ENCODE results near the gene NUP155. TPM values are rescaled to one million over a fixed set of nuclear protein-coding genes. Genes with fewer than 3 reads are reported as not detected.
"Not testable (repeated sequence)": the region's sequence is repeated elsewhere in the genome, so short reads cannot be mapped to it uniquely, and the experiment has no call there.

NUP155 gene
- total RNA-seq: 34.3 TPM

DNA sequence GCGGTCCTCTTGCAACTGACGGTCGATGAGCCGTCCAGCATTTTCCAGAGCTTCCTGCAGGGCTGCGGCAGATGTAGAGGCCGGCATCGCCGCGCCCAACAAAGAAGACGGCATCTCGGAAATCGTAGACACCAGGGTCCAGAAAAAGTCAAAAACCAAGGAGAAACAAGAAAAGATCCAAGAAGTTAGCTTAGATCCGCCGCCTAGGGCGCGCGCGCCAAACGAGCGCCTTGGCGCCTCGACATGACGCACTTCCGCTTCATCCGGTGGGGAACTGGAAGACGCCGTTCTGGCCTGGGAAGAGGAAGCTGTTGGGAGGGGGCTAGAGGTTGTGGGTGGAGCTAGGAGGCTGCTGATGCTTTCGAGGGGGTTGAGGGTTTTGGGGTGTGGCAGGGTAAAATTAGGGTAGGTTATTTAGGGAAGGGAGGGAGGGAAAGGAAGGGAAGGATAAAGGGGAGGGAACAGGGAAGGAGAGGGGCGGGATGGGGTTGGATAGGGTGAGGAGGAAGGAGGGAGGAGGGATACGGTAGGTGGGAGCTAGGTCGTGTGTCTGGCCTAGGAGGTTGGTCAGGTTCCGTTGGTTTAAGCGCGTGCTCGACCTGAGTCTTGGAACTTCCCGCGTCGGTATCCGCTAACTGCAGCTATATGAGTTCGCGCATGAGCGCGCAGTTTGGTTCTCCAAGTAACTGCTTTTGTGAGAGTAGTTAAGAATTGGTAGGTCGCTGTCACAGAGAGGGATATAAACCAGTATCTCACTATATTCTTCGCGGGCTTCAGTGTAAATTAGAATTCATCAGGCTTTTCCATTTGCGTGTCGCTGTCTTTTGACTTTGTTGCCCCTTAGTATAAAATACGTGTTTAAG is at the start of gene NUP155:
Gene NUP155 (minus strand): TSS at position 243 of the 863 bp plus-strand sequence. CDS start 129 bp downstream, at position 114.
- DNase-seq: peak; percentile 96

DNA sequence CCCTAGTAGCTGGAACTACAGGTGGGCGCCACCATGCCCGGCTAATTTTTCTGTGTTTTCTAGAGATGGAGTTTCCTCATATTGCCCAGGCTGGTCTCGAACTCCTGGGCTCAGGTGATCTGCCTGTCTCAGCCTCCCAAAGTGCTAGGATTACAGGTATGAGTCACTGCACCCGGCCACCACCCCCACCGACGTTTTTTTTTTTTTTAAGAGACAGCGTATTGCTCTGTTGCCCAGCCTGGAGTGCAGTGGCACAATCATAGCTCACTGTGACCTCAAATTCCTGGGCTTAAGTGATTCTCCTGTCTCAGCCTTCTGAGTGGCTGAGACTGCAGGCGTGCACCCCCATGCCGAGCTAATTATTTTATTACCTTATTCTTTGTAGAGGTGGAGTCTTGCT is 46.4 kb upstream of the NUP155 start:
- DNase-seq: no peak

DNA sequence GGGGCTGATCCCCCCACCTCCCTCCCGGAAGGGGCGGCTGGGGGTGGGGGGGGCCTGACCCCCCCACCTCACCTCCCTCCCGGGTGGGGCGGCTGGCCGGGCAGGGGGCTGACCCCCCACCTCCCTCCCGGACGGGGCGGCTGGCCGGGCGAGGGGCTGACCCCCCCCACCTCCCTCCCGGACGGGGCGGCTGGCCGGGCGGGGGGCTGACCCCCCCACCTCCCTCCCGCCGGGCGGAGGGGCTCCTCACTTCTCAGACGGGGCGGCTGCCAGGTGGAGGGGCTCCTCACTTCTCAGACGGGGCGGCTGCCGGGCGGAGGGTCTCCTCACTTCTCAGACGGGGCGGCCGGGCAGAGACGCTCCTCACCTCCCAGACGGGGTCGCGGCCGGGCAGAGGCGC is 44.5 kb upstream of the NUP155 start:
- not testable (repeated sequence) for DNase-seq

GRCh38 chr5:37412515-37412914 is 41.6 kb upstream of the NUP155 start:
- no peak for DNase-seq

DNA sequence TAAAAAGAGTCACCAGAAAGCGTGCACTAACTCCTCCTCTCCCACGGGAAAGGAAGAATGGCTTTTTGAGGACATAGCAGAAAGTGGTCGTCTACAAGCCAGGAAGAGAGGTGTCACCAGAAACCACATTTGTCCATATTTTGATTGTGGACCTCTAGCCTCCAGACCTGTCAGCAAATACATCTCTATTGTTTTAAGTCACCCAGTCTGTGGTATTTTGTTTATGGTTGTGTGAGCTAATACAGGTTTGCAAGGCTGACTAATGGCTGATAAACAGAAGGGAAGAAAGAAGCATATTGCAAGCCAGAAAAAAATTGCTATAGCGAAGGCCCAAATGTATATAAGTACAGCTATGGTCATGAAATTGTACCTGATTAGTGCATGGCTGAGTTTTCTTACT is 29.6 kb upstream of the NUP155 start:
- no peak for DNase-seq

DNA sequence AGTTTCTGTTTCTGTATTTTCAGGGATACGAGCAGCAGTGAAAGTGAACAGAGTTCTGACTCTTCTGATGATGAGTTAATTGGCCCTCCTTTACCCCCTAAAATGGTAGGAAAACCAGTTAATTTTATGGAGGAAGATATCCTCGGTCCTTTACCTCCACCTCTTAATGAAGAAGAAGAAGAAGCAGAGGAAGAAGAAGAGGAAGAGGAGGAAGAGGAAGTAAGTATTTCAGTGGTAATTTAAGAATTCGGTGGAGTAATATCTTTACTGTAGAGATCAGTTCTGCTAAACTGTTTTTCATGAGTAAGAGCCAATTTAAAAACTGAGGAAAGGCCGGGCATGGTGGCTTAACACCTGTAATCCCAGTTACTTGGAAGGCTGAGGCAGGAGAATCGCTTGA is 25.4 kb upstream of the NUP155 start:
- DNase-seq: no peak

DNA sequence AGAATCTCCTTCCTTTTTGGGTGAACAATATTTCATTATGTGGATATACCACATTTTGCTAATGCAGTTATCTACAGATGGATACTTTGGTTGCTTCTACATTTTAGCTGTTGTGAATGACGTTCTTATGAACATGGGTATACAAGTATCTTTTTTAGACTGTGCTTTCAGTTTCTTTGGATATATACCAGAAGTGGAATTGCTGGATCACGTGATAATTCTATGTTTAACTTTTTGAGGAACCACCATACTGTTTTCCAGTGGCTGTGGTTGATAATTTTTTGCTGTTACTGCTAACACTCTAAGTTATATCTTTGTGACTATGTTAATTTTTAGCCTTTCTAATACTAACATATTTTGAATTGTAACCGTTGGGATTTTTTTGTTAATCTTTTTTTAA is 20.7 kb upstream of the NUP155 start:
- DNase-seq: no peak

DNA sequence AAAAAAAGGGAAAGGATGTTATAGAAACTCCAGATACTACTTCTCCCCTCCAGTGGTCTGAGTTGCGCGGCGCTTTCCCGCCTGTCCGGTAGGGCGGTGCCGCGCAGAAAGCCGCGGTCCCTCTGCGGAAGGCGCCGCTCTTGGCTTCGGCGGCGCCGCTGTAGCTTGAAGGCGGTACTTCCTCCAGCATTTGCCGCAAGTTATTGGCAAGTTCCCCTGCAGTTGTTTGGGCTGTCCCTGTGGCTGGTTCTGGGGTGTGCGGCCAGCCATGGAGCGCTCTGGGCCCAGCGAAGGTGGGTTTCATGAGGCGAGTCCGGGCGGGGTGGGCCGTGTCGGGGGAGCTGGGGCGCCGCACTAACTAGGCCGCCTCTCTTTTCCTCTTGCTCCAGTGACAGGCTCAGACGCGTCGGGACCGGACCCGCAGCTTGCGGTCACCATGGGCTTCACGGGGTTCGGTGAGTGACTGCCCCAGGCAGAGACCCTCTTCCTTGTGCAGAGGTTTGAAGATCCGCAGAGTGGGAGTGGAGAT is 8.3 kb upstream of the NUP155 start, which contains the start of gene WDR70:
Gene WDR70 (plus strand): TSS at position 219 of the 529 bp plus-strand sequence. CDS start 50 bp downstream, at position 269.
- peak; percentile 79 for DNase-seq

GRCh38 chr5:37378066-37378465 is 7.2 kb upstream of the NUP155 start:
- DNase-seq: not testable (repeated sequence)

DNA sequence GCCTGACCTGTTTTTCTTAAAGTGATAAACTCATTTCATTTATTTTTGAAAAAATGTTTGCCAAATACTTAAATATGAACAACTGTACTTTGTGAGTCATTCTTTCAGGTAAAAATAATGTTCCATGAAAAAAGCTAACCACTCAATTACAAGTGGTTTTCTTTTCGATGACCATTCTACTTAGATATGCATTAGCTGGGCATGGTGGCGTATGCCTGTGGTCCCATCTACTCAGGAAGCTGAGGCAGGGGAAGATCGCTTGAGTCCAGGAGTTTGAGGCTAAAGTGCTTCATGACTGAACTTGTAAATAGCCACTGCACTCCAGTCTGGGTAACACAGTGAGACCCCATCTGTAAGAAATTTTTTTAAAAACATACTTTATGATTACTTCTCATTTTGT is 4.2 kb upstream of the NUP155 start:
- DNase-seq: no peak

GRCh38 chr5:37370550-37370863 is 399 bp downstream of the NUP155 start:
- no peak for DNase-seq

GRCh38 chr5:37355161-37355560 is 15.7 kb downstream of the NUP155 start:
- DNase-seq: no peak

- DNase-seq: not testable (repeated sequence)
These were observed 28.2 kb downstream of the NUP155 start for GRCh38 chr5:37342741-37343140.

- not testable (repeated sequence) for DNase-seq
These were observed 36.2 kb downstream of the NUP155 start for GRCh38 chr5:37334754-37335153.

DNA sequence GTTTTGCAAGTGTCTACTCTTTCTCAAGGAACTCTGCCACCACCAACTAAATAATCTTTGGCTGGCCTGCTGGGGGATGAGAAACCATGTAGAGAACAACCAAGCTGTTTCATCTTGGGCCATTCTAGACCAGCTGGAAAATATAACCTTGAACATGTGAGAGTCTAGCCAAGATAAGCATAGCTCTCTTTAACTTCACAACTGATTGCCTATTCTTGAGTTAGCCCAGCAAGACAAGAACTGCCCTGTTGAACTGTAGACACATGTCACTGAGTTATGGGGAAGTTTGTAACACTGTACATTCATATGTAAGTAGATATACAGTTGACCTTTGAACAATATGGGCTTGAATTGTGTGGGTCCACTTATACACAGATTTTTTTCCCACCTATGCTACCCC is 44.4 kb downstream of the NUP155 start:
- no peak for DNase-seq

DNA sequence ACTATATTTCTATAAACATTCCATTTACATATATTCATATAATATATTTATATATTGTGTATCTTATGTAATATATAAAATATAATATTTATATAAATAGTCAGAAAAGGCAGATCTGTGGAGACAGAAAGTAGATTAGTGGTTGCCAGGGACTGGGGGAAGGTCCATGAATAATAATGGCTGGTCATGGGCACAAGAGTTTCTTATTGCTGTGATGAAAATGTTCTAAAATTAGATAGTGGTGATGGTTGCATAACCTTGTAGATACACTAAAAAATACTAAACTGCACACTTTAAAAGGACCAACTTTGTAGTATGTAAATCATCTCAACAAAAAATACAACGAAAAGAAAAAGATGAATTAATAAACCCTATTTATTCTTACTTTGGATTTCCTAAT is 47.3 kb downstream of the NUP155 start:
- DNase-seq: no peak

GRCh38 chr5:37319037-37319782 is 51.7 kb downstream of the NUP155 start:
- DNase-seq: no peak

DNA sequence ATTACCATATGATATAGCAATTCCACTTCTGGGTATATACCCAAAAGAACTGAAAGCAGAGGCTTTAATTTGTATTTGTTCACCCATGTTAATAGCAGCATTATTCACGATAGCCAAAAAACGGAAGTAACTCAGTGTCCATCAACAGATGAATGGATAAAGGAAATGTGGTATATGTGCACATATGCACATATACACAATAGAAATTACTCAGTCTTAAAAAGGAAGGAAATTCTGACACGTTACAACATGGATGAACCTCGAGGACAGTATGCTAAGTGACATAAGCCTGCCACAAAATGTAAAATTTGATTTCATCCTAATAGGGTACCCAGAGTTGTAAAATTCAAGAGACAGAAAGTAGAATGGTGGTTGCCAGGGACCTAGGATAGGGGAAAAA is 54.9 kb downstream of the NUP155 start:
- no peak for DNase-seq

DNA sequence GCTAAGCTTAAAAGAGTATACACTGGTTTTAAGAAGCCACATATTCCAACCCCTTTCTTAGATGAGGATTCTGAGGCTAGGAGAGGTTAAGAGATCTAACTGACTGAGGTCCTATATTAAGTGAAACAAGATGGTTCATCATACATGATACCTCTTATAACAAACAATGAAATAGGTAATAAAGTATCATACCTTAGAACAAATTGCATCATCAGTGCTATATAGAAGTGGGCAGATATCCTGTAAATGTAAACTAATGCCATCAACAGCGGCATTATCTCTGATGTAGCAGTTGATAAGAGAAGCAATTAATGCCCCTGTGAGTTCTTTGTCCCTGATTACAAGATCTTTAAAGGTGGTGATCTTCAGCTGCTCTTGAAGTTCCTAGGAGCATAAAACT is 60.5 kb downstream of the NUP155 start:
- DNase-seq: no peak

DNA sequence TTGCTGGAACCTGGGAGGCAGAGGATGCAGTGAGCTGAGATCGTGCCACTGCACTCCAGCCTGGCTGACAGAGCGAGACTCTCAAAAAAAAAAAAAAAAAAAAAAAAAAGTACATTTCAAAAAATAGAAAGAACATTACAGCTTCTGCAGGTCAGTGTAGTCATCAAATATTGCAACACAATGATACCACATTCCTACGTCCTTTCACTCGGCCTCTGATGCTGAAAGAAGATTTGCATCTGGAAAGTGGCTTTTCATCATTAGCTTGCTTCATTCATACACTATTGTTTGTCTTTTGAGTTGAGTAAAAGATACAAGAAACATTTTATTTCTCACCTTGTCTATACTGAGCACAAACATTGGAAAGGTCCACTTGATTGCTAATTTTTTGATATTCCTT is 62.1 kb downstream of the NUP155 start:
- no peak for DNase-seq

GRCh38 chr5:37304888-37305287 is 66.0 kb downstream of the NUP155 start:
- no peak for DNase-seq

DNA sequence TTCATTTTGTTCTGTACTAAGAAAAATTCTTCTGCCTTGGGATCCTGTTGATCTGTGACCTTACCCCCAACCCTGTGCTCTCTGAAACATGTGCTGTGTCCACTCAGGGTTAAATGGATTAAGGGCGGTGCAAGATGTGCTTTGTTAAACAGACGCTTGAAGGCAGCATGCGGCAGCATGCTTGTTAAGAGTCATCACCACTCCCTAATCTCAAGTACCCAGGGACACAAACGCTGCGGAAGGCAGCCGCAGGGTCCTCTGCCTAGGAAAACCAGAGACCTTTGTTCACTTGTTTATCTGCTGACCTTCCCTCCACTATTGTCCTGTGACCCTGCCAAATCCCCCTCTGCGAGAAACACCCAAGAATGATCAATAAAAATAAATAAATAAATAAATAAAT is 74.6 kb downstream of the NUP155 start:
- DNase-seq: not testable (repeated sequence)

DNA sequence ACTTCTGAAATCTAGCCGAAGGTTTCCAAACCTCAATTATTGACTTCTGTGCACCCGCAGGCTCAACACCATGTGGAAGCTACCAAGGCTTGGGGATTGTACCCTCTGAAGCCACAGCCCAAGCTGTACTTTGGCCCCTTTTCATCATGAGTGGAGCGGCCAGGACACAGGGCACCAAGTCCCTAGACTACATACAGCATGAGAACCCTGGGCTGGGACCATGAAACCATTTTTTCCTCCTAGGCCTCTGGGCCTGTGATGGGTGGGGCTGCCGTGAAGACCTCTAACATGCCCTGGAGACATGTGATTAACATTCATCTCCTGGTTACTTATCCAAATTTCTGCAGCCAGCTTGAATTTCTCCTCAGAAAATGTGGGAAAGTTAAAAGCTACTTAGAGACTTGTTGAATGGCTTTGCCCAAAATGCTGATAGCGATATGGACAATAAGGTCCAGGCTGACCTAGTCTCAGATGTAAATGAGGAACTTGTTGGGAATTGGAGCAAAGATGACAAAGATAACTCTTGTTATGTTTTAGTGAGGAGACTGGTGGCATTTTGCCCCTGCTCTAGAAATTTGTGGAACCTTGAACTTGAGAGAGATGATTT is 87.6 kb downstream of the NUP155 start:
- DNase-seq: no peak

Data from skin of body (tissue), 2 donors.